GM23338 (cell line): ENCODE results near the gene FGGY. TPM values are rescaled to one million over a fixed set of nuclear protein-coding genes. Genes with fewer than 3 reads are reported as not detected.

Experiments used
- ATAC-seq: fragments of 200-7000 bp; cut with Tn5 transposase; 3 replicates; pipeline ENCODE4 v1.9.1; 2020
- DNase-seq: peaks from one replicate; pipeline ENCODE4 v3.0.0-alpha.2; 2015; ENCODE audit warnings: low spot score
- H2AFZ ChIP-seq: fragments of 200-600 bp; sonication (generic); 2 replicates; pipeline ENCODE4 v1.8.0; 2016; ENCODE audit warnings: antibody characterized with exemption, mild to moderate bottlenecking, moderate library complexity
- H3F3A ChIP-seq: fragments of 200-600 bp; sonication (generic); replicated peaks from 2 replicates; pipeline ENCODE4 v1.8.0; 2017; ENCODE audit warnings: antibody characterized with exemption, mixed run types, low read depth
- H3K27ac ChIP-seq: fragments of 200-600 bp; sonication (generic); 2 replicates; pipeline ENCODE4 v1.6.1; 2016; ENCODE audit warnings: low read depth
- H3K27me3 ChIP-seq: fragments of 200-600 bp; sonication (generic); 2 replicates; pipeline ENCODE4 v1.8.0; 2016; ENCODE audit warnings: mild to moderate bottlenecking, mixed run types, moderate library complexity; ENCODE audit not compliant: insufficient read depth
- H3K36me3 ChIP-seq: fragments of 200-600 bp; sonication (generic); 2 replicates; pipeline ENCODE4 v1.8.0; 2016; ENCODE audit warnings: mild to moderate bottlenecking; ENCODE audit not compliant: insufficient read depth
- H3K4me1 ChIP-seq: fragments of 200-600 bp; sonication (generic); 2 replicates; pipeline ENCODE4 v1.8.0; 2016; ENCODE audit warnings: mild to moderate bottlenecking, moderate library complexity; ENCODE audit not compliant: insufficient read depth
- H3K4me2 ChIP-seq: fragments of 200-600 bp; sonication (generic); 2 replicates; pipeline ENCODE4 v1.7.1; 2017; ENCODE audit warnings: mixed run types
- H3K4me3 ChIP-seq: fragments of 200-600 bp; sonication (generic); 2 replicates; pipeline ENCODE4 v1.6.1; 2016; ENCODE audit warnings: mixed run types
- H3K79me2 ChIP-seq: fragments of 200-600 bp; sonication (generic); replicated peaks from 2 replicates; pipeline ENCODE4 v1.8.0; 2017; ENCODE audit warnings: mild to moderate bottlenecking; ENCODE audit not compliant: insufficient read depth
- H3K9me2 ChIP-seq: fragments of 200-600 bp; sonication (generic); 2 replicates; pipeline ENCODE4 v1.8.0; 2017; ENCODE audit not compliant: insufficient read depth
- H4K20me1 ChIP-seq: fragments of 200-600 bp; sonication (generic); replicated peaks from 2 replicates; pipeline ENCODE4 v1.8.0; 2017; ENCODE audit warnings: mild to moderate bottlenecking; ENCODE audit not compliant: insufficient read depth
- H3K27ac Mint-ChIP-seq: 2 replicates; pipeline ENCODE4 v1.8.0; 2020; ENCODE audit warnings: inconsistent platforms, mild to moderate bottlenecking, moderate library complexity, mixed read lengths
- H3K27me3 Mint-ChIP-seq: 3 replicates; pipeline ENCODE4 v1.8.0; 2022; ENCODE audit warnings: low read depth, mild to moderate bottlenecking, moderate library complexity, mixed read lengths, inconsistent platforms; ENCODE audit not compliant: insufficient read depth, poor library complexity
- H3K36me3 Mint-ChIP-seq: 3 replicates; pipeline ENCODE4 v1.8.0; 2021; ENCODE audit warnings: low read depth, mild to moderate bottlenecking, inconsistent platforms, moderate library complexity, mixed read lengths
- H3K4me1 Mint-ChIP-seq: 3 replicates; pipeline ENCODE4 v1.8.0; 2020; ENCODE audit warnings: mild to moderate bottlenecking, inconsistent platforms, mixed read lengths
- H3K4me3 Mint-ChIP-seq: 3 replicates; pipeline ENCODE4 v1.8.0; 2021; ENCODE audit warnings: moderate library complexity, mild to moderate bottlenecking, inconsistent platforms, mixed read lengths
- H3K9me3 Mint-ChIP-seq: 3 replicates; pipeline ENCODE4 v1.8.0; 2020; ENCODE audit warnings: moderate library complexity, mild to moderate bottlenecking, inconsistent platforms, mixed read lengths
- NANOG ChIP-seq: IDR thresholded peaks from 2 replicates; pipeline ENCODE4 v1.6.1; 2016; ENCODE audit warnings: antibody characterized with exemption, borderline replicate concordance
- ZNF114 ChIP-seq: fragments of 250-450 bp; sonication (Bioruptor Pico); IDR thresholded peaks from 2 replicates; pipeline ENCODE4 v1.5.0; 2020; ENCODE audit warnings: mild to moderate bottlenecking, moderate library complexity
- ZNF331 ChIP-seq: fragments of 250-450 bp; sonication (Bioruptor Pico); IDR thresholded peaks from 2 replicates; pipeline ENCODE4 v1.5.0; 2020; ENCODE audit warnings: low read depth, mild to moderate bottlenecking, moderate library complexity
- ZNF462 ChIP-seq: fragments of 250-450 bp; sonication (Bioruptor Pico); IDR thresholded peaks from 2 replicates; pipeline ENCODE4 v1.5.0; 2020; ENCODE audit warnings: mild to moderate bottlenecking, moderate library complexity
- polyA plus RNA-seq: library from polyadenylated mRNA; unstranded; fragments of >200 nt; fragmentation: Nextera tagmentation; extraction: Ambion mirVana; gene quantifications from 2 replicates; pipeline ENCODE4 v1.2.1, GENCODE V29; 2016
- total RNA-seq: library from RNA; depleted of rRNA; stranded (reverse); fragments of >200 nt; shearing (Covaris generic); gene quantifications from 2 replicates; pipeline ENCODE4 v1.2.3, GENCODE V29; 2014
- TF ChIP-seq, protein P1 (sequence below): IDR thresholded peaks from one replicate; pipeline ENCODE4 v1.6.1; 2018; ENCODE audit warnings: antibody characterized with exemption; ENCODE audit not compliant: unreplicated experiment

Gene FGGY
- total and polyA plus RNA-seq, 2 experiments from 2014 or later, result 10.9 to 21.4 TPM

GRCh38 chr1:59445040-59445439, 148.1 kb downstream of the FGGY start:
- Mint-ChIP-seq H3K4me1 (peaks cover 34% of the 10 kb centered on the region), H3K4me3 (no peak overlapping the region), H3K36me3 (peaks cover 10% of the 10 kb centered on the region; the same call in 2 of the 3 replicates), H3K9me3 (peaks cover 16% of the 10 kb centered on the region; the same call in 2 of the 3 replicates), H3K27me3 (peaks cover 4% of the 10 kb centered on the region), H3K27ac (no peak overlapping the region)
- Histone ChIP-seq H3K4me1 (peaks cover 16% of the 10 kb centered on the region), H3K27ac (no peak overlapping the region), H3K27me3 (no peaks in the 10 kb centered on the region), H4K20me1 (no peaks in the 10 kb centered on the region), H3K79me2 (no peaks in the 10 kb centered on the region), H2AFZ (no peak overlapping the region), H3K4me3 (no peak overlapping the region), H3K4me2 (no peak overlapping the region), H3K9me2 (peaks cover 5% of the 10 kb centered on the region; the same call in 1 of the 2 replicates), H3F3A (no peaks in the 10 kb centered on the region), H3K36me3 (no peaks in the 10 kb centered on the region)
- TF ChIP-seq, protein P1, sequence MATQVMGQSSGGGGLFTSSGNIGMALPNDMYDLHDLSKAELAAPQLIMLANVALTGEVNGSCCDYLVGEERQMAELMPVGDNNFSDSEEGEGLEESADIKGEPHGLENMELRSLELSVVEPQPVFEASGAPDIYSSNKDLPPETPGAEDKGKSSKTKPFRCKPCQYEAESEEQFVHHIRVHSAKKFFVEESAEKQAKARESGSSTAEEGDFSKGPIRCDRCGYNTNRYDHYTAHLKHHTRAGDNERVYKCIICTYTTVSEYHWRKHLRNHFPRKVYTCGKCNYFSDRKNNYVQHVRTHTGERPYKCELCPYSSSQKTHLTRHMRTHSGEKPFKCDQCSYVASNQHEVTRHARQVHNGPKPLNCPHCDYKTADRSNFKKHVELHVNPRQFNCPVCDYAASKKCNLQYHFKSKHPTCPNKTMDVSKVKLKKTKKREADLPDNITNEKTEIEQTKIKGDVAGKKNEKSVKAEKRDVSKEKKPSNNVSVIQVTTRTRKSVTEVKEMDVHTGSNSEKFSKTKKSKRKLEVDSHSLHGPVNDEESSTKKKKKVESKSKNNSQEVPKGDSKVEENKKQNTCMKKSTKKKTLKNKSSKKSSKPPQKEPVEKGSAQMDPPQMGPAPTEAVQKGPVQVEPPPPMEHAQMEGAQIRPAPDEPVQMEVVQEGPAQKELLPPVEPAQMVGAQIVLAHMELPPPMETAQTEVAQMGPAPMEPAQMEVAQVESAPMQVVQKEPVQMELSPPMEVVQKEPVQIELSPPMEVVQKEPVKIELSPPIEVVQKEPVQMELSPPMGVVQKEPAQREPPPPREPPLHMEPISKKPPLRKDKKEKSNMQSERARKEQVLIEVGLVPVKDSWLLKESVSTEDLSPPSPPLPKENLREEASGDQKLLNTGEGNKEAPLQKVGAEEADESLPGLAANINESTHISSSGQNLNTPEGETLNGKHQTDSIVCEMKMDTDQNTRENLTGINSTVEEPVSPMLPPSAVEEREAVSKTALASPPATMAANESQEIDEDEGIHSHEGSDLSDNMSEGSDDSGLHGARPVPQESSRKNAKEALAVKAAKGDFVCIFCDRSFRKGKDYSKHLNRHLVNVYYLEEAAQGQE, result no peak
- TF ChIP-seq ZNF462 (CRISPR knock-in tag) (no peak), ZNF114 (no peak), NANOG (no peak), ZNF331 (CRISPR knock-in tag) (no peak)
- DNase-seq, result no peak
- no peak for ATAC-seq
